WTC11 (cell line): ENCODE results near the gene DAB1. TPM values are rescaled to one million over a fixed set of nuclear protein-coding genes. Genes with fewer than 3 reads are reported as not detected.

ENCODE experiments used
- ATAC-seq: fragments of 200-7000 bp; cut with Tn5 transposase; 2 replicates; pipeline ENCODE4 v1.10.0; 2021; ENCODE audit warnings: mild to moderate bottlenecking, moderate library complexity
- CTCF ChIA-PET: fragments of 300-600 bp; sonication (Branson Sonifier 250); formaldehyde crosslinking; loops from one replicate; lab custom pipeline; 2021; ENCODE audit warnings: antibody characterized with exemption; lab: Charles Lee
- POLR2A ChIA-PET: fragments of 350-600 bp; sonication (Branson Sonifier 250); formaldehyde crosslinking; loops from one replicate; lab custom pipeline; 2021; ENCODE audit warnings: antibody characterized with exemption; lab: Charles Lee
- DNase-seq: peaks from one replicate; pipeline ENCODE4 v3.0.0; 2021; ENCODE audit warnings: low spot score
- H3K27ac Mint-ChIP-seq: 2 replicates; pipeline ENCODE4 v1.8.0; 2021; ENCODE audit warnings: mixed read lengths
- H3K27me3 Mint-ChIP-seq: 2 replicates; pipeline ENCODE4 v1.8.0; 2021; ENCODE audit warnings: low read depth, mild to moderate bottlenecking, moderate library complexity, mixed read lengths
- H3K36me3 Mint-ChIP-seq: 2 replicates; pipeline ENCODE4 v1.8.0; 2021; ENCODE audit warnings: mixed read lengths
- H3K4me1 Mint-ChIP-seq: 2 replicates; pipeline ENCODE4 v1.8.0; 2022; ENCODE audit warnings: mixed read lengths
- H3K4me3 Mint-ChIP-seq: 2 replicates; pipeline ENCODE4 v1.8.0; 2021; ENCODE audit warnings: mild to moderate bottlenecking, moderate library complexity, mixed read lengths
- H3K9me3 Mint-ChIP-seq: 2 replicates; pipeline ENCODE4 v1.8.0; 2021; ENCODE audit warnings: mixed read lengths
- ATF6 ChIP-seq: sonication (generic); formaldehyde crosslinking; IDR thresholded peaks from 2 replicates; pipeline ENCODE4 v1.8.1; 2023; ENCODE audit warnings: mild to moderate bottlenecking, missing genetic modification reagents
- CTCF ChIP-seq: fragments of 200-600 bp; IDR thresholded peaks from 2 replicates; pipeline ENCODE4 v1.8.0; 2022; ENCODE audit warnings: antibody characterized with exemption
- ESRRA ChIP-seq: sonication (generic); formaldehyde crosslinking; IDR thresholded peaks from 2 replicates; pipeline ENCODE4 v1.8.1; 2022; ENCODE audit warnings: mild to moderate bottlenecking, missing genetic modification reagents, borderline replicate concordance
- FOXP1 ChIP-seq: sonication (generic); formaldehyde crosslinking; IDR thresholded peaks from 2 replicates; pipeline ENCODE4 v1.8.0; 2022; ENCODE audit warnings: missing genetic modification reagents, mild to moderate bottlenecking, moderate library complexity, borderline replicate concordance
- GABPB1 ChIP-seq: sonication (generic); formaldehyde crosslinking; IDR thresholded peaks from 2 replicates; pipeline ENCODE4 v1.8.1; 2023; ENCODE audit warnings: mild to moderate bottlenecking, missing genetic modification reagents
- GTF2I ChIP-seq: fragments of 250-450 bp; sonication (Bioruptor Pico); conservative IDR thresholded peaks from 2 replicates; pipeline ENCODE4 v1.4.0; 2021; ENCODE audit warnings: mild to moderate bottlenecking
- NFYB ChIP-seq: sonication (generic); formaldehyde crosslinking; conservative IDR thresholded peaks from 2 replicates; pipeline ENCODE4 v1.8.0; 2022; ENCODE audit warnings: low read depth, missing genetic modification reagents
- SMAD3 ChIP-seq: sonication (generic); formaldehyde crosslinking; IDR thresholded peaks from 2 replicates; pipeline ENCODE4 v1.8.0; 2022; ENCODE audit warnings: missing genetic modification reagents, mild to moderate bottlenecking, borderline replicate concordance
- SP1 ChIP-seq: sonication (generic); formaldehyde crosslinking; conservative IDR thresholded peaks from 2 replicates; pipeline ENCODE4 v1.8.1; 2022; ENCODE audit warnings: missing genetic modification reagents
- TEAD1 ChIP-seq: sonication (generic); formaldehyde crosslinking; IDR thresholded peaks from 2 replicates; pipeline ENCODE4 v1.8.0; 2022; ENCODE audit warnings: mild to moderate bottlenecking, missing genetic modification reagents
- ZNF263 ChIP-seq: sonication (generic); formaldehyde crosslinking; IDR thresholded peaks from 2 replicates; pipeline ENCODE4 v1.8.1; 2022; ENCODE audit warnings: low read depth, mild to moderate bottlenecking, moderate library complexity, missing genetic modification reagents
- total RNA-seq: library from RNA; stranded (reverse); gene quantifications from 3 replicates; pipeline ENCODE4 v1.2.3, GENCODE V29; 2021
- TF ChIP-seq, protein P1 (sequence below): sonication (generic); formaldehyde crosslinking; IDR thresholded peaks from 2 replicates; pipeline ENCODE4 v1.8.1; 2023; ENCODE audit warnings: mild to moderate bottlenecking, missing genetic modification reagents
- TF ChIP-seq, protein P2 (sequence below): fragments of 250-450 bp; sonication (Bioruptor Pico); IDR thresholded peaks from 2 replicates; pipeline ENCODE4 v1.9.0; 2021; ENCODE audit warnings: mild to moderate bottlenecking, borderline replicate concordance
- TF ChIP-seq, protein P3 (sequence below): fragments of 250-450 bp; sonication (Bioruptor Pico); IDR thresholded peaks from 2 replicates; pipeline ENCODE4 v1.9.0; 2021; ENCODE audit warnings: mild to moderate bottlenecking
- TF ChIP-seq, protein P4 (sequence below): sonication (generic); formaldehyde crosslinking; IDR thresholded peaks from 2 replicates; pipeline ENCODE4 v1.8.0; 2022; ENCODE audit warnings: mild to moderate bottlenecking, missing genetic modification reagents
- TF ChIP-seq, protein P5 (sequence below): sonication (generic); formaldehyde crosslinking; conservative IDR thresholded peaks from 2 replicates; pipeline ENCODE4 v1.8.1; 2023; ENCODE audit warnings: mild to moderate bottlenecking, low read depth, missing genetic modification reagents, moderate library complexity
- TF ChIP-seq, protein P6 (sequence below): fragments of 250-450 bp; sonication (Bioruptor Pico); IDR thresholded peaks from 2 replicates; pipeline ENCODE4 v2.1.2; 2022; ENCODE audit warnings: mild to moderate bottlenecking, moderate library complexity

DAB1 gene
- total RNA-seq, 1 experiment from 2014 or later: 10.7 TPM

DNA sequence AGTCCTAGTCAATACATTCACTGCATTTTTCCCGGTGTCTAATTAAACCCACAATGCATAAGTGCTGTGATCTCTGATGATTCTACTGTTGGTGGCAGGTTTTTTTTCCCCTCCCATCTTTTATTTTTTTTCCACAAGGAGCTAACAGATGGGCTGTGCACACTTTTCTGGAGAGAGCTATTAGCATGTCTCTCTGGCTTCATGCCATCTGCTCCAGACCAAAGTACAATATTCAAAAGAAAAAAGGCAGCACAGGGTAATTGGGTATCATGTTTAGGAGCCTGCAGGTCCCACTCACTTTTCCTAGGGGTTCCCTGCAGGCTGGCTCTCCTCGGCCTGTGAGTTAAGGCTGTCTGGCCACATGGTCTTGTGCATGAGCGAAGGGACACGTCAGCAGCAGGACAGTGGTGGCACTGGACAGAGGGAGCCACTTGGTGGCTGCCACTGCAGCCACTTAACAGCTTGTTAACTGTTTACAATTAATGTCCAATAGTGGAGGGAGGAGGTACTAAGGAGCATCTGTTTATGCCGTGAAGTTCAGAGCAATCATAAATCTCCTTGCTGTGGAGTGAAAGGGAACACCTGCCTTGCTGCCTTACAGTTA is 404.5 kb downstream of the DAB1 start (continued):
- TF ChIP-seq, protein P1, sequence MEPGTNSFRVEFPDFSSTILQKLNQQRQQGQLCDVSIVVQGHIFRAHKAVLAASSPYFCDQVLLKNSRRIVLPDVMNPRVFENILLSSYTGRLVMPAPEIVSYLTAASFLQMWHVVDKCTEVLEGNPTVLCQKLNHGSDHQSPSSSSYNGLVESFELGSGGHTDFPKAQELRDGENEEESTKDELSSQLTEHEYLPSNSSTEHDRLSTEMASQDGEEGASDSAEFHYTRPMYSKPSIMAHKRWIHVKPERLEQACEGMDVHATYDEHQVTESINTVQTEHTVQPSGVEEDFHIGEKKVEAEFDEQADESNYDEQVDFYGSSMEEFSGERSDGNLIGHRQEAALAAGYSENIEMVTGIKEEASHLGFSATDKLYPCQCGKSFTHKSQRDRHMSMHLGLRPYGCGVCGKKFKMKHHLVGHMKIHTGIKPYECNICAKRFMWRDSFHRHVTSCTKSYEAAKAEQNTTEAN: no peak
- TF ChIP-seq, protein P2, sequence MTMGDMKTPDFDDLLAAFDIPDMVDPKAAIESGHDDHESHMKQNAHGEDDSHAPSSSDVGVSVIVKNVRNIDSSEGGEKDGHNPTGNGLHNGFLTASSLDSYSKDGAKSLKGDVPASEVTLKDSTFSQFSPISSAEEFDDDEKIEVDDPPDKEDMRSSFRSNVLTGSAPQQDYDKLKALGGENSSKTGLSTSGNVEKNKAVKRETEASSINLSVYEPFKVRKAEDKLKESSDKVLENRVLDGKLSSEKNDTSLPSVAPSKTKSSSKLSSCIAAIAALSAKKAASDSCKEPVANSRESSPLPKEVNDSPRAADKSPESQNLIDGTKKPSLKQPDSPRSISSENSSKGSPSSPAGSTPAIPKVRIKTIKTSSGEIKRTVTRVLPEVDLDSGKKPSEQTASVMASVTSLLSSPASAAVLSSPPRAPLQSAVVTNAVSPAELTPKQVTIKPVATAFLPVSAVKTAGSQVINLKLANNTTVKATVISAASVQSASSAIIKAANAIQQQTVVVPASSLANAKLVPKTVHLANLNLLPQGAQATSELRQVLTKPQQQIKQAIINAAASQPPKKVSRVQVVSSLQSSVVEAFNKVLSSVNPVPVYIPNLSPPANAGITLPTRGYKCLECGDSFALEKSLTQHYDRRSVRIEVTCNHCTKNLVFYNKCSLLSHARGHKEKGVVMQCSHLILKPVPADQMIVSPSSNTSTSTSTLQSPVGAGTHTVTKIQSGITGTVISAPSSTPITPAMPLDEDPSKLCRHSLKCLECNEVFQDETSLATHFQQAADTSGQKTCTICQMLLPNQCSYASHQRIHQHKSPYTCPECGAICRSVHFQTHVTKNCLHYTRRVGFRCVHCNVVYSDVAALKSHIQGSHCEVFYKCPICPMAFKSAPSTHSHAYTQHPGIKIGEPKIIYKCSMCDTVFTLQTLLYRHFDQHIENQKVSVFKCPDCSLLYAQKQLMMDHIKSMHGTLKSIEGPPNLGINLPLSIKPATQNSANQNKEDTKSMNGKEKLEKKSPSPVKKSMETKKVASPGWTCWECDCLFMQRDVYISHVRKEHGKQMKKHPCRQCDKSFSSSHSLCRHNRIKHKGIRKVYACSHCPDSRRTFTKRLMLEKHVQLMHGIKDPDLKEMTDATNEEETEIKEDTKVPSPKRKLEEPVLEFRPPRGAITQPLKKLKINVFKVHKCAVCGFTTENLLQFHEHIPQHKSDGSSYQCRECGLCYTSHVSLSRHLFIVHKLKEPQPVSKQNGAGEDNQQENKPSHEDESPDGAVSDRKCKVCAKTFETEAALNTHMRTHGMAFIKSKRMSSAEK (CRISPR knock-in tag): no peak
- TF ChIP-seq, protein P3, sequence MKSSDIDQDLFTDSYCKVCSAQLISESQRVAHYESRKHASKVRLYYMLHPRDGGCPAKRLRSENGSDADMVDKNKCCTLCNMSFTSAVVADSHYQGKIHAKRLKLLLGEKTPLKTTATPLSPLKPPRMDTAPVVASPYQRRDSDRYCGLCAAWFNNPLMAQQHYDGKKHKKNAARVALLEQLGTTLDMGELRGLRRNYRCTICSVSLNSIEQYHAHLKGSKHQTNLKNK (CRISPR knock-in tag): no peak
- no peak for TF ChIP-seq ATF6 (CRISPR knock-in tag)

DNA sequence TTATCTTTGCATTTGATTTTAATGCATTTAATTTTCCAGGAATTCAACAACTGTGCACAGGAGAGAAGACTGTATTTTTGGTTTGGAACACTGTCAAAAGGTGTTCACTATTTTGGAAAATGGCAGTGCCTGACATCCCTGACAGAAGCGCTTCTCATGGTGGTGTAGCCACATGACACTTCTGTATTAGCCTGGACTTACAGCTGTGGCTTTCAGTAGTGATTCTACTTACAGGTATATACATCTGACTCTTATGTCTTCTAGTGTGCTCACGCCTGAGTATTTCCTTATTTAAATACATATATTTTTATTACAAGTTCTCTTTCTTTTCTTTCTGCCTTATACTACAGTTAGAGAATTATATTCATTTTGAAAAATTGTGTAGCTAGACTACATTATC is 405.7 kb downstream of the DAB1 start:
- DNase-seq (no peak), ATAC-seq (no peak)
- Mint-ChIP-seq H3K4me3 (no peak overlapping the region), H3K27ac (no peak overlapping the region), H3K27me3 (no peaks in the 10 kb centered on the region), H3K4me1 (no peaks in the 10 kb centered on the region), H3K9me3 (0 out of 2 replicates have a peak, but pooled peaks cover 3% of the 10 kb centered on the region), H3K36me3 (no peaks in the 10 kb centered on the region)
- POLR2A ChIA-PET: no interaction called here
- CTCF ChIA-PET: interaction anchor here (0.7 to 1.5 kb wide), 3 partner anchors 28 to 50 kb away, joined by 3 to 4 read pairs (median 3); no protein-coding TSS in a partner anchor
- TF ChIP-seq, protein P4, sequence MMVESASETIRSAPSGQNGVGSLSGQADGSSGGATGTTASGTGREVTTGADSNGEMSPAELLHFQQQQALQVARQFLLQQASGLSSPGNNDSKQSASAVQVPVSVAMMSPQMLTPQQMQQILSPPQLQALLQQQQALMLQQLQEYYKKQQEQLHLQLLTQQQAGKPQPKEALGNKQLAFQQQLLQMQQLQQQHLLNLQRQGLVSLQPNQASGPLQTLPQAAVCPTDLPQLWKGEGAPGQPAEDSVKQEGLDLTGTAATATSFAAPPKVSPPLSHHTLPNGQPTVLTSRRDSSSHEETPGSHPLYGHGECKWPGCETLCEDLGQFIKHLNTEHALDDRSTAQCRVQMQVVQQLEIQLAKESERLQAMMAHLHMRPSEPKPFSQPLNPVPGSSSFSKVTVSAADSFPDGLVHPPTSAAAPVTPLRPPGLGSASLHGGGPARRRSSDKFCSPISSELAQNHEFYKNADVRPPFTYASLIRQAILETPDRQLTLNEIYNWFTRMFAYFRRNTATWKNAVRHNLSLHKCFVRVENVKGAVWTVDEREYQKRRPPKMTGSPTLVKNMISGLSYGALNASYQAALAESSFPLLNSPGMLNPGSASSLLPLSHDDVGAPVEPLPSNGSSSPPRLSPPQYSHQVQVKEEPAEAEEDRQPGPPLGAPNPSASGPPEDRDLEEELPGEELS (CRISPR knock-in tag): no peak
- no peak for TF ChIP-seq CTCF
- TF ChIP-seq NFYB (CRISPR knock-in tag): no peak
- no peak for TF ChIP-seq SMAD3 (CRISPR knock-in tag)
- TF ChIP-seq GABPB1 (CRISPR knock-in tag): no peak
- TF ChIP-seq, protein P5, sequence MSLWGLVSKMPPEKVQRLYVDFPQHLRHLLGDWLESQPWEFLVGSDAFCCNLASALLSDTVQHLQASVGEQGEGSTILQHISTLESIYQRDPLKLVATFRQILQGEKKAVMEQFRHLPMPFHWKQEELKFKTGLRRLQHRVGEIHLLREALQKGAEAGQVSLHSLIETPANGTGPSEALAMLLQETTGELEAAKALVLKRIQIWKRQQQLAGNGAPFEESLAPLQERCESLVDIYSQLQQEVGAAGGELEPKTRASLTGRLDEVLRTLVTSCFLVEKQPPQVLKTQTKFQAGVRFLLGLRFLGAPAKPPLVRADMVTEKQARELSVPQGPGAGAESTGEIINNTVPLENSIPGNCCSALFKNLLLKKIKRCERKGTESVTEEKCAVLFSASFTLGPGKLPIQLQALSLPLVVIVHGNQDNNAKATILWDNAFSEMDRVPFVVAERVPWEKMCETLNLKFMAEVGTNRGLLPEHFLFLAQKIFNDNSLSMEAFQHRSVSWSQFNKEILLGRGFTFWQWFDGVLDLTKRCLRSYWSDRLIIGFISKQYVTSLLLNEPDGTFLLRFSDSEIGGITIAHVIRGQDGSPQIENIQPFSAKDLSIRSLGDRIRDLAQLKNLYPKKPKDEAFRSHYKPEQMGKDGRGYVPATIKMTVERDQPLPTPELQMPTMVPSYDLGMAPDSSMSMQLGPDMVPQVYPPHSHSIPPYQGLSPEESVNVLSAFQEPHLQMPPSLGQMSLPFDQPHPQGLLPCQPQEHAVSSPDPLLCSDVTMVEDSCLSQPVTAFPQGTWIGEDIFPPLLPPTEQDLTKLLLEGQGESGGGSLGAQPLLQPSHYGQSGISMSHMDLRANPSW (CRISPR knock-in tag): no peak
- no peak for TF ChIP-seq ESRRA (CRISPR knock-in tag)
- no peak for TF ChIP-seq ZNF263
- TF ChIP-seq SP1 (CRISPR knock-in tag): no peak
- TF ChIP-seq GTF2I (CRISPR knock-in tag): no peak
- TF ChIP-seq, protein P6, sequence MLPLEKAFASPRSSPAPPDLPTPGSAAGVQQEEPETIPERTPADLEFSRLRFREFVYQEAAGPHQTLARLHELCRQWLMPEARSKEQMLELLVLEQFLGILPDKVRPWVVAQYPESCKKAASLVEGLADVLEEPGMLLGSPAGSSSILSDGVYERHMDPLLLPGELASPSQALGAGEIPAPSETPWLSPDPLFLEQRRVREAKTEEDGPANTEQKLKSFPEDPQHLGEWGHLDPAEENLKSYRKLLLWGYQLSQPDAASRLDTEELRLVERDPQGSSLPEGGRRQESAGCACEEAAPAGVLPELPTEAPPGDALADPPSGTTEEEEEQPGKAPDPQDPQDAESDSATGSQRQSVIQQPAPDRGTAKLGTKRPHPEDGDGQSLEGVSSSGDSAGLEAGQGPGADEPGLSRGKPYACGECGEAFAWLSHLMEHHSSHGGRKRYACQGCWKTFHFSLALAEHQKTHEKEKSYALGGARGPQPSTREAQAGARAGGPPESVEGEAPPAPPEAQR (CRISPR knock-in tag): no peak
- no peak for TF ChIP-seq TEAD1 (CRISPR knock-in tag)
- TF ChIP-seq FOXP1 (CRISPR knock-in tag): no peak
